ENCODE data around the gene NCMAP.
A peak's percentile ranks its signal among the peaks of the same experiment; 100 is the strongest.

Gene NCMAP

GRCh38 chr1:24636661-24637357, 80.9 kb downstream of the NCMAP start:
- DNase-seq: no peak

GRCh38 chr1:24639094-24639493, 83.2 kb downstream of the NCMAP start:
- no peak for DNase-seq

GRCh38 chr1:24639881-24640280, 84.0 kb downstream of the NCMAP start:
- no peak for DNase-seq

- no peak for DNase-seq
Measured at GRCh38 chr1:24640288-24640687, 84.4 kb downstream of the NCMAP start.

GRCh38 chr1:24641646-24642151, 85.8 kb downstream of the NCMAP start:
- DNase-seq: peak in 1 of 2 donors; percentile 11

GRCh38 chr1:24642481-24643362, 86.8 kb downstream of the NCMAP start, which contains the start of gene SRRM1:
TSS of gene SRRM1 (plus strand) at chr1:24643302. CDS start at chr1:24643327, 25 bp downstream.
- peak; percentile 97 for DNase-seq

- no peak for DNase-seq
Measured at GRCh38 chr1:24643363-24644099, 87.6 kb downstream of the NCMAP start.

GRCh38 chr1:24644100-24644384, 88.2 kb downstream of the NCMAP start:
- DNase-seq: no peak

- DNase-seq: no peak
Measured at GRCh38 chr1:24648919-24649318, 93.0 kb downstream of the NCMAP start.

GRCh38 chr1:24652382-24652781, 96.5 kb downstream of the NCMAP start:
- no peak for DNase-seq

GRCh38 chr1:24654010-24654409, 98.1 kb downstream of the NCMAP start:
- DNase-seq: no peak

GRCh38 chr1:24656046-24656445, 100.2 kb downstream of the NCMAP start:
- DNase-seq: no peak

- DNase-seq: no peak
Measured at GRCh38 chr1:24657781-24658180, 101.9 kb downstream of the NCMAP start.

All from bone marrow (tissue), 2 donors.